CD4-positive, alpha-beta T cell treated with Interleukin-15 for 4 hours (primary cell): ENCODE results near the gene SYNJ2.
A peak's percentile ranks its signal among the peaks of the same experiment; 100 is the strongest.
"Not testable (repeated sequence)": the region's sequence is repeated elsewhere in the genome, so short reads cannot be mapped to it uniquely, and the experiment has no call there.

Source experiments
- DNase-seq: peaks from one replicate; pipeline ENCODE4 v3.0.0-alpha.2; 2020; ENCODE audit warnings: low spot score

The SYNJ2 gene, protein sequence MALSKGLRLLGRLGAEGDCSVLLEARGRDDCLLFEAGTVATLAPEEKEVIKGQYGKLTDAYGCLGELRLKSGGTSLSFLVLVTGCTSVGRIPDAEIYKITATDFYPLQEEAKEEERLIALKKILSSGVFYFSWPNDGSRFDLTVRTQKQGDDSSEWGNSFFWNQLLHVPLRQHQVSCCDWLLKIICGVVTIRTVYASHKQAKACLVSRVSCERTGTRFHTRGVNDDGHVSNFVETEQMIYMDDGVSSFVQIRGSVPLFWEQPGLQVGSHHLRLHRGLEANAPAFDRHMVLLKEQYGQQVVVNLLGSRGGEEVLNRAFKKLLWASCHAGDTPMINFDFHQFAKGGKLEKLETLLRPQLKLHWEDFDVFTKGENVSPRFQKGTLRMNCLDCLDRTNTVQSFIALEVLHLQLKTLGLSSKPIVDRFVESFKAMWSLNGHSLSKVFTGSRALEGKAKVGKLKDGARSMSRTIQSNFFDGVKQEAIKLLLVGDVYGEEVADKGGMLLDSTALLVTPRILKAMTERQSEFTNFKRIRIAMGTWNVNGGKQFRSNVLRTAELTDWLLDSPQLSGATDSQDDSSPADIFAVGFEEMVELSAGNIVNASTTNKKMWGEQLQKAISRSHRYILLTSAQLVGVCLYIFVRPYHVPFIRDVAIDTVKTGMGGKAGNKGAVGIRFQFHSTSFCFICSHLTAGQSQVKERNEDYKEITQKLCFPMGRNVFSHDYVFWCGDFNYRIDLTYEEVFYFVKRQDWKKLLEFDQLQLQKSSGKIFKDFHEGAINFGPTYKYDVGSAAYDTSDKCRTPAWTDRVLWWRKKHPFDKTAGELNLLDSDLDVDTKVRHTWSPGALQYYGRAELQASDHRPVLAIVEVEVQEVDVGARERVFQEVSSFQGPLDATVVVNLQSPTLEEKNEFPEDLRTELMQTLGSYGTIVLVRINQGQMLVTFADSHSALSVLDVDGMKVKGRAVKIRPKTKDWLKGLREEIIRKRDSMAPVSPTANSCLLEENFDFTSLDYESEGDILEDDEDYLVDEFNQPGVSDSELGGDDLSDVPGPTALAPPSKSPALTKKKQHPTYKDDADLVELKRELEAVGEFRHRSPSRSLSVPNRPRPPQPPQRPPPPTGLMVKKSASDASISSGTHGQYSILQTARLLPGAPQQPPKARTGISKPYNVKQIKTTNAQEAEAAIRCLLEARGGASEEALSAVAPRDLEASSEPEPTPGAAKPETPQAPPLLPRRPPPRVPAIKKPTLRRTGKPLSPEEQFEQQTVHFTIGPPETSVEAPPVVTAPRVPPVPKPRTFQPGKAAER (N-terminal part only)

GRCh38 chr6:157981395-157982101 lies at the start of gene SYNJ2:
TSS of gene SYNJ2 (plus strand) at chr6:157981863. CDS start at chr6:157981962, 99 bp downstream.
- peak; percentile 77 for DNase-seq

- no peak for DNase-seq
These were observed 45.9 kb upstream of the SYNJ2 start for GRCh38 chr6:157935786-157936185.

GRCh38 chr6:157937318-157937717 lies 44.3 kb upstream of the SYNJ2 start:
- DNase-seq = no peak

GRCh38 chr6:157937916-157938315 lies 43.7 kb upstream of the SYNJ2 start:
- no peak for DNase-seq

DNA sequence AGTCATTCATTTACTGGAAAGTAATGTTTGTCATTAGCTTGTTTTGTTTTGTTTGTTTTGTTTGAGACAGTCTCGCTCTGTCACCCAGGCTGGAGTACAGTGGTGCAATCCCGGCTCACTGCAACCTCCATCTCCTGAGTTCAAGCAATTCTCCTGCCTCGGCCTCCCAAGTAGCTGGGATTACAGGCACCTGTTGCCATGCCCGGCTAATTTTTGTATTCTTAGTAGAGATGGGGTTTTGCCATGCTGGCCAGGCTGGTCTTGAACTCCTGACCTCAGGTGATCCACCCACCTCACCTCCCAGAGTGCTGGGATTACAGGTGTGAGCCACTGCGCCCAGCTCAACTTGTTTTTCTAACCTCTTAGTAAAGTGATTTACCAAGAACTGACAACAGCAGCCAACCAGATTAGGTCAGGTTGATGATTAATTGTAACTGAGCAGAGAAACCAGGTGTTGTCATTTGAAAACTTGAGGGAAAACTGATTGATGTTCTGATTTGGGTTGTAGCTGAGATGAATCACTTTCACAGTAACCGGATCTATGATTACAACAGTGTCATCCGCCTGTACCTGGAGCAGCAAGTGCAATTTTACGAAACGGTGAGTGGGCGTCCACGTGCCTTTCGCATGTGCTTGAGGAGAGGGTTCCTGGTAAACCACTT lies 41.2 kb upstream of the SYNJ2 start:
- not testable (repeated sequence) for DNase-seq

DNA sequence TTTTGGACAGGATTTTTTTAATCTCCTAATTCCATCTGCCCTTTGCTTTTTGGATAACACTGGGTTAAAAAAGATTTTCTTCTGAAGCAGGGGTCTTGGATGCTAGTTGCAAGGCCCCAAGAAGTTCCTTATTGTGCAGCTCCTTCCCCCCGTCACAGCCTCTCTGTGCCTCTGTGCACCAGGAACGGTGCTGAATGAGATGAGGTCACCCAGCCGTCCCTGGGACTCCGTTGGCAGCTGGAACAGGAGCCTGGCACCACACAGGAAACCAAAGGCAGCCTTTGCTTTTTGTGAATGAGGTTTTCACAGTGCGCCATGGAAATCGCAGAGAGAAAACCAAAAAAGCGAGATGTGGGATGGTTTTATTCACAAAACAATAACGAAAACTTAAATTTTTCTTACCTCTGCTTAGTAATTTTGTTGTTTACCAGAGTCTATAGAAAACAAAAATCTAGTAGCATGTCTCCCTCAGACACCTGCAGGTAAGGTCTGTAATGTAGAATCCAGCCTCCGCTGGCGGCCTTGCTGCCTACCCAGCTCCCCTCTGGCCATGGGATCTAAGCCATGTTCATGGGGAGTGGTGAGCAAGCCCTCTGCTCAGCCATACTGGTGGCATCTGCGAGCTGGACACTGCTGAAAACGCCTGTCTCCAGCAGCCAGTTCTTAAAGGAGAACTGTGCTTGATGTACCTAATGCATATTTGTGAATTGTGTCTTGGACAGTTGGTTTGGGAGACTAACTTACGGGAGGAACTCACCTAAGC lies 40.4 kb upstream of the SYNJ2 start:
- no peak for DNase-seq

DNA sequence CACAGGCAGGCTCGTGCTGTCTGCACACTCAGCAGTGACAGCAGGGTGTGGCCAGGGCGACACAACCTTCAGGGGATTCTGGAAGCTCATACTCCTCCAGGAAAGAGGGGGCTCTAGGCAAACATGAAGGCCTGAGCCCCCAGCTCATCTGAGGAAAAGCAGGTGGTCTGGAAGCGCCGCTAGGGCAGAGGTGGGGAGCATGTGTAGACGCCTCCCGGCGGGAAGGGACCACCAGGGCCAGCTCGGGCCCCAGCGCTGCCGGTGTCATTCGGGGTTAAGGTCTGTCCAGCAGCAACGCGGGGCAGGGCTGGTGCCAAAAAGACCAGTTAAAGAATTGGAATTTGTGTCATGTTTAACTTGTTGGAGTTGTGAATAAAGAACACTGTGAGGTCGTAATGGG lies 39.3 kb upstream of the SYNJ2 start:
- no peak for DNase-seq

GRCh38 chr6:157943249-157943963 lies 38.3 kb upstream of the SYNJ2 start:
- DNase-seq = no peak

DNA sequence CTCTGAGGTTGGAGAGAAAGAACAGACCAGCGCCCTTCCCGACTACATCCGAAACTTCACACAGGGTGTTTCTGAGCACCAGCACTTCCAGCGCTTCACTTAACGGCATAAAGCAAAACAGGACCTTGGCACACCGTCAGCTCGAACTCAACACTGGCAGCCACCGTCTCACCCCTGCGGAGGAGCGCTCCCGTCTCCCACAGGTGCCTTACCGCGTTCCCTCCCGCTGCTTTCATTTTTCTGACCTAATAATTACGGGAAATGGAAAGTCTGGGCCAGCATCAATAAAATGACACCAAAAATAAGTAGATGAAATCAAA lies 37.7 kb upstream of the SYNJ2 start:
- DNase-seq = no peak

GRCh38 chr6:157944983-157945931 lies 36.4 kb upstream of the SYNJ2 start:
- no peak for DNase-seq

GRCh38 chr6:157946053-157946617 lies 35.5 kb upstream of the SYNJ2 start:
- no peak for DNase-seq

GRCh38 chr6:157946865-157947532 lies 34.7 kb upstream of the SYNJ2 start:
- peak; percentile 8 for DNase-seq

DNA sequence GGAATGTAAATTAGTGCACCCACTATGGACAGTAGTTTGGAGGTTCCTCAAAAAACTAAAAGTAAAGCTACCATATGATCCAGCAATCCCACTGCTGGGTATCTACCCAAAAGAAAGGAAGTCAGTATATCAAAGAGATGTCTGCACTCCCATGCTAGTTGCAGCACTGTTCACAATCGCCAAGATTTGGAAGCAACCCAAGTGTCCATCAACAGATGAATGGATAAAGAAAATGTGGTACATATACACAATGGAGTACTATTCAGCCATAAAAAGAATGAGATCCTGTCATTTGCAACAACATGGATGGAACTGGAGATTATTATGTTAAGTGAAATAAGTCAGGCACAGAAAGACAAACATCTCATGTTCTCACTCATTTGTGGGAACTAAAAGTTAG lies 30.8 kb upstream of the SYNJ2 start:
- DNase-seq = not testable (repeated sequence)

- DNase-seq = no peak
These were observed 29.8 kb upstream of the SYNJ2 start for GRCh38 chr6:157951828-157952227.

GRCh38 chr6:157952861-157953351 lies 28.8 kb upstream of the SYNJ2 start:
- no peak for DNase-seq

- DNase-seq = no peak
These were observed 28.0 kb upstream of the SYNJ2 start for GRCh38 chr6:157953580-157954091.
